CD4-positive, alpha-beta T cell treated with Interferon alpha-2 for 1 hour (primary cell): Measurements from ENCODE around the gene CXCL14.

Experiments
- DNase-seq, 2 donors: peaks; one replicate each; pipeline ENCODE4 v3.0.0-alpha.2; 2020 to 2022

Gene CXCL14

GRCh38 chr5:135596157-135596763 lies 17.5 kb upstream of the CXCL14 start:
- no peak for DNase-seq

DNA sequence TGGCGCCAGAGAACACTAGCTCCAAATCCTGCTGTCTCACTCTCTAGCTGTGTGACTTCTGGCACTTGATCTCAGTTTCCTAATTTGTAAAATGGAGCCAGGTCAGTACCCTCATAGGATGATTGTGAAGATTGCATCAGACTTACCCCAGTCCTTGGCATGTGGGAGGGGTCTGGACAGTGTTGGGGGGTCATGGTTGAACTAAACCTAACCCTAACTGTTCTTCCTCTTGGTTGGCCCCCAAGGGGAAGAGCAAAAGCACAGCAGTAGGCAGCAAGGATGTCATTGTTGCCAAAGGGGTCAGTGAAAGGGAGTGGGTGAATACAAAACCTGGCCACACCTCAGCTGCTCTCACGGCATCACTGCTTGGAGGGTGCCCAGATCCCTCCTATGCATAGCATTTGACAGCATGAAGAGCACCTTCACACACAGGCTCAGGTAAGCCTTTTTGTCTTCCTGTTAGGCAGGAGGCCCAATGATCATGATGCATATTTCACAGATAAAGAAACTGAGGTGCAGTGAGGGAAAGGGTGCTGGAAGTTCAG lies 15.7 kb upstream of the CXCL14 start:
- no peak for DNase-seq

DNA sequence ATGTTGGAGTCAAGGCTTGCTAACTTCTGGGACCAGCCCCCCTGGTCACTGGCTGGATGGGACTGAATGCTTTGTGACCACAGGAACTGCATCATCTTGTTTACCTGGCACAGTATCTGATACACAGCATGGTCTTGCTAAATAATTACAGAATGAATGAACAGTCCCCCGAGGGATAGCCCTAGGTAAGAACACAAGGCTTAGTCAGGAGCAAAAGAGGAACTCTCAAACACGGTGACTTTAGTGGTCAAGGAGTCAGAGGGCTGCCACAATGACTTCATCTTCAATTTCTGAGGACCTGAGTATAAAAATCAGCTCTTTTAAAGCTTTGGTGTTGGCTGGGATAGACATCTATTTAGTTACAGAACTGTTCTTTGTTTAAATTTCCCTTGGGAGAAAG lies 15.1 kb upstream of the CXCL14 start:
- no peak for DNase-seq

GRCh38 chr5:135593141-135593540 lies 14.3 kb upstream of the CXCL14 start:
- DNase-seq, result no peak

GRCh38 chr5:135592312-135593045 lies 13.7 kb upstream of the CXCL14 start:
- DNase-seq, result no peak

GRCh38 chr5:135591277-135591676 lies 12.5 kb upstream of the CXCL14 start:
- DNase-seq, result no peak

DNA sequence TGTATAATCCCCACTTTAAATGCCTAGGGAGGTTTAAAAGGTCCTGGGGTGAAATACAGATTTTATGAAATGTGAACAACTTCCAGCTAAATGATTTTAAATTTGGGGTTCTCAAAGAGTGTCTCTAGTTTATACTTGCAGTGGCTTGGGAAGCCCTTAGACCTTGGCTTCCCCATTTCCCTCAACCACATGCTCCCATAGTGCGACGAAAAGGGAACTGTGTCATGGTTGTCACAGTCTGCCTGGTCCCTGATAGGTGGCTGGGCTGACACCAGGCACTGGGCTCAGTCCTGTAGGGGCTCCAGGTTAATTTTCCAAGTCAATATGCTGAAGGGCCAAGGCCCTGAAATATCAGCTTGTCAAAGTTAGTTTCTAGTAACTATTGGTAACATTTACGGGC lies 10.4 kb upstream of the CXCL14 start:
- no peak for DNase-seq

- DNase-seq, result no peak
These were observed 9.2 kb upstream of the CXCL14 start for GRCh38 chr5:135587721-135588663.

DNA sequence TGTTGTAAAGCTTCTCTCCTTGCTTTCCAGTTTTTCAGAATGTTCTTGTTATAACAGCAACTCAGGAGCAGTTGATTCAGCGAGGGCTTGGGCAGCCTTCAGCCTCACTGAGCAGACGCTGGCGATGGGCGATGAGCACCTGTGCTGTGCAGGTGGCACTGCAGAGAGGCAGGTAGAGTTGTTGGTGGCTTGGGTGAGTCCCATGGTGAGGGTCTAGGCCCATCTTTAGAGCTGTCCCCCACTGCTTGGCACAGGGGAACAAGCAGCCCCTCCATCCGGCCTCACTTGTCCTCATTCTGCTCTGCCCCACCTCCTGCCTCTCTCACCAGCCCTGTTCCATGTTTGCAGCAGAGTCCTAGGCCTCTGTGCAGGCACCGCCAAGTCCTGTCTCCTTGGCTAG lies 6.1 kb upstream of the CXCL14 start:
- no peak for DNase-seq

- DNase-seq, result no peak
These were observed 5.5 kb upstream of the CXCL14 start for GRCh38 chr5:135584276-135584675.

DNA sequence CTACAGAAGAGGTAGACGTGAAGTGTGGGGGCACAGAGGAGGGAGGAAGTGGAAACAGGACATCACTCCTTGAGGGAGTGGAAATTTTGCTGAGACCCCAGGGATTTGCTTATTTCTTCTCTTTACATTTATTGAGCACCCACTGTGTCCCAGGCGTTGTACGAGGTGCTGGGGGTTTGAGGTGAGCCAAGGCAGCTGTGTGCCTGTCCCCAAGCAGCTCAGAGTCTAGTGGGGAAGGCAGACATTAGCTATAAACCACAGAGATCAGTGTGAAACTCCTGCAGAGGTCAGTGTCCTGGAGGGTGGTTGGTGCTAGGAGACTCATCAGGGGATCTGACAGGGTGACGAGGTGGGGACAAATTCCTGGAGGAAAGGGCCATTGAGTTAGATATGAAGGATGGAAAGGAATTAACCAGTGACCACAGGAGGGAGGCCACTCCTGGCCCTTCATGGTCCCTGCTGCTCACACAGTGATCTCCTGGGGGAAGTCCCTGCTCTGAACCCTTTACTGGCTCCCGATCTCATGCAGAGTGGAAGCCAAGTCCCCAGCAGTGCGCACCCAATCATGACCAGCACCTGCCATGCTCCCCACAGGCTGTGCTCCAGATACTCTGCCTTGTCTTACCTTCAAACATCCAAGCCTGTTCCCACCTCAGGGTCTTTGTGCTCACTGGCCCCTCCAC lies 3.4 kb upstream of the CXCL14 start:
- DNase-seq, result no peak

- no peak for DNase-seq
These were observed 496 bp downstream of the CXCL14 start for GRCh38 chr5:135578305-135578684.

- no peak for DNase-seq
These were observed 1.4 kb downstream of the CXCL14 start for GRCh38 chr5:135577421-135577820.

GRCh38 chr5:135576075-135576599 lies 2.7 kb downstream of the CXCL14 start:
- no peak for DNase-seq

DNA sequence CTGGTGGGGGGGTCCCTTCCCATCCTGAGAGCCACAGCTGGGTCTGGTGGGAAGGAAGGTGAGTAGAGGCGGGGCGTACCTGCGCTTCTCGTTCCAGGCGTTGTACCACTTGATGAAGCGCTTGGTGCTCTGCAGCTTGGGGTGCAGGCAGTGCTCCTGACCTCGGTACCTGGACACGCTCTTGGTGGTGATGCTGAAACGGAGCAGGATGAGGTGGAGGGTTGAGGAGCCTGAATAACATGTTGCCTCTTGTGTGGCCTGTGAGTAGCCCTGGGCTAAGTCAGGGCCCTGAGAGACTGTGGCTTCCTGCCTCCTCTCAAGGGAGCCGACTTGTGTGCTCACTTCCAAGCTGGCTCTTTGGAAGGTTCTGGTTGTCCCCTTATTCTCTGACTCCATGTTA lies 4.3 kb downstream of the CXCL14 start:
- no peak for DNase-seq

DNA sequence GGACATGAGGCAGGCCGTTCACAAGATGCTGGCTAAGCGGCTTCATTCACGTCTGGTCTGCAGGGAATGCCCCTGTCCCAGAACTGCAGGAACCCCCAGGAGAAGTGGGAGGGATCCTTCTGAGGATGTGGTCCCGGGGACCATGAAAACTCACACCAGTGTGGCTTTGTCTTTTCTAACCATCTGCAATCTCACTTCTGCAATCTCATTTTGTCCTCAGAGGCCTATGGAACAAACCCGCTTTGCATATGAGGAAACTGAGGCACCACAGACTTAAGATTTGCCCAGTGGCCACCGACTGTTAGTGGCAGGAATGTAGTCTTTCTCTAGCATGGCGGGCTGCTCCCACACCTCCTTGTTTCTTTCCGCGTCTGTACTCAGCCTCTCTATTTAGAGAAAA lies 6.9 kb downstream of the CXCL14 start:
- DNase-seq, result no peak

GRCh38 chr5:135571066-135571609 lies 7.7 kb downstream of the CXCL14 start:
- no peak for DNase-seq

GRCh38 chr5:135570453-135570764 lies 8.4 kb downstream of the CXCL14 start:
- DNase-seq, result no peak

GRCh38 chr5:135569755-135570452 lies 8.9 kb downstream of the CXCL14 start:
- no peak for DNase-seq

DNA sequence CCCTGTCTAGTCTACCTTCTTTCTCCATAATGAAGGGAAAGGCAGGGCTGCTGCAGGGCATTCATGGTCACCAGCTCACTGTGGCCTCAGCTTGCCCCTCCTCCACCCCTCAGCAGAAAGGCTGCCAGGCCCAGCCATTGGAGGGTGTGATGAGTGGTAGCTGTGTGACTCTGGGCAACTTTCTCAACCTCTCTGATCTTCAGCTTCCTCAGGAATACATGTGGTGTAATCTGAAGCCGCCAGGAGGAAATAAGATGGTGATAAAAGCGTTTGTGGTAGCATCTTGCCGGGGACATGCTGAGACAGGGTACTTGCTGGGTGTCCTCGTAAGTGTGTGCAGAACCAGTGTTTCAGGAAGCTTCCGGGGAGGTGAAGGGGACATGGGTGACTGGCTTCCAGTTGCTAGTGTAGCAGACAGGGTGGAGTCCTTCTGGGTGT lies 9.8 kb downstream of the CXCL14 start:
- no peak for DNase-seq

GRCh38 chr5:135568246-135568645 lies 10.5 kb downstream of the CXCL14 start:
- DNase-seq, result no peak

DNA sequence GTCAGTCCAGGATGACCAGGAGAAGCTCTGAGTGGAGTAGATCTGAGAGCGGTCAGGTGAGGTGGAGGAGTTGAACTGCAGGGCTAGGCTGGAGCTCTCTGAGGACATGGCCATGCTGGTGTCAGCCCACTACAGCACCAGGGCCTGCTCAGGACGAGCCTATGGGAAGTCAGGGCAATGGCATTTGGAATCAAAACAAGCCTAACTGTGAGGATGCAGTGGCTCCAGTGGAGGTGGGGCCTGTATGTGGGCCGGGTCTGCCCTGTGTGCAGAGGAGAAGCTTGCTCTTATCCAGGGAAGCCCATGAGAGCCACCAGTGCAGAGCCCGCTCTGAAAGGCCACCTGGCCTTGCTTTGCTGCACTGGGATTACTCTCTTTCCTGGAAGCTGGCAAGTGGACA lies 11.1 kb downstream of the CXCL14 start:
- no peak for DNase-seq
